DOHH2 (cell line): ENCODE data around the gene APOA1.

Source experiments
- H3F3A ChIP-seq: fragments of 200-600 bp; sonication (generic), shearing (Covaris generic); 2 replicates; pipeline ENCODE4 v1.6.0; 2016; ENCODE audit warnings: antibody characterized with exemption, mild to moderate bottlenecking; ENCODE audit not compliant: control insufficient read depth, insufficient read depth
- H3K27ac ChIP-seq: fragments of 200-600 bp; sonication (generic); 2 replicates; pipeline ENCODE4 v1.5.1; 2014; ENCODE audit warnings: low read depth, mild to moderate bottlenecking, low read length, moderate library complexity
- H3K27me3 ChIP-seq: fragments of 200-600 bp; sonication (generic); 2 replicates; pipeline ENCODE4 v1.6.1; 2014; ENCODE audit warnings: mild to moderate bottlenecking, low read length, mixed read lengths; ENCODE audit not compliant: control insufficient read depth
- H3K36me3 ChIP-seq: fragments of 200-600 bp; sonication (generic); 2 replicates; pipeline ENCODE4 v1.6.1; 2014; ENCODE audit warnings: mild to moderate bottlenecking, low read length, moderate library complexity, mixed read lengths; ENCODE audit not compliant: control insufficient read depth
- H3K4me1 ChIP-seq: fragments of 200-600 bp; sonication (generic); 2 replicates; pipeline ENCODE4 v1.6.1; 2014; ENCODE audit warnings: mild to moderate bottlenecking, low read length, mixed read lengths; ENCODE audit not compliant: control insufficient read depth
- H3K4me2 ChIP-seq: fragments of 200-600 bp; sonication (generic); 2 replicates; pipeline ENCODE4 v1.6.0; 2014; ENCODE audit warnings: mild to moderate bottlenecking, low read length, moderate library complexity
- H3K4me3 ChIP-seq: fragments of 200-600 bp; sonication (generic); 2 replicates; pipeline ENCODE4 v1.5.1; 2014; ENCODE audit warnings: mild to moderate bottlenecking, low read length, mixed read lengths
- H3K79me2 ChIP-seq: fragments of 200-600 bp; sonication (generic); 2 replicates; pipeline ENCODE4 v1.6.1; 2014; ENCODE audit warnings: mild to moderate bottlenecking, low read length, mixed read lengths; ENCODE audit not compliant: control insufficient read depth
- H3K9me2 ChIP-seq: fragments of 200-600 bp; sonication (generic); replicated peaks from 2 replicates; pipeline ENCODE4 v1.6.1; 2014; ENCODE audit warnings: mild to moderate bottlenecking, low read length, mixed read lengths; ENCODE audit not compliant: control insufficient read depth
- H3K9me3 ChIP-seq: fragments of 200-600 bp; sonication (generic); 2 replicates; pipeline ENCODE4 v1.6.1; 2014; ENCODE audit warnings: antibody characterized with exemption, low read length, mixed read lengths; ENCODE audit not compliant: control insufficient read depth, insufficient read depth
- H4K20me1 ChIP-seq: fragments of 200-600 bp; sonication (generic); 2 replicates; pipeline ENCODE4 v1.6.0; 2014; ENCODE audit warnings: low read depth, mild to moderate bottlenecking, antibody characterized with exemption, low read length, moderate library complexity; ENCODE audit not compliant: control insufficient read depth, insufficient read depth
- CTCF ChIP-seq: fragments of 200-600 bp; sonication (generic); IDR thresholded peaks from one replicate; pipeline ENCODE4 v1.5.1; 2014; ENCODE audit warnings: antibody characterized with exemption, mild to moderate bottlenecking, low read depth, low read length; ENCODE audit not compliant: poor library complexity, severe bottlenecking
- EZH2phosphoT487 ChIP-seq: fragments of 200-600 bp; sonication (generic); IDR thresholded peaks from 2 replicates; pipeline ENCODE4 v1.6.1; 2017; ENCODE audit warnings: borderline replicate concordance, mild to moderate bottlenecking, antibody characterized with exemption, low read length, moderate library complexity, mixed read lengths

APOA1 gene

GRCh38 chr11:116847612-116848011 is 10.2 kb upstream of the APOA1 start:
- no peaks in the 10 kb centered on the region for H3K79me2 ChIP-seq
- no peak overlapping the region for H3K4me3 ChIP-seq
- no peaks in the 10 kb centered on the region for H3K4me1 ChIP-seq
- no peaks in the 10 kb centered on the region for H3F3A ChIP-seq
- H4K20me1 ChIP-seq: no peaks in the 10 kb centered on the region
- no peak overlapping the region for H3K4me2 ChIP-seq
- no peaks in the 10 kb centered on the region for H3K9me3 ChIP-seq
- H3K36me3 ChIP-seq: peaks cover 37% of the 10 kb centered on the region
- no peak for TF ChIP-seq CTCF
- TF ChIP-seq EZH2phosphoT487: no peak
- no peaks in the 10 kb centered on the region for H3K27me3 ChIP-seq
- no peak overlapping the region for H3K27ac ChIP-seq
- H3K9me2 ChIP-seq: no peaks in the 10 kb centered on the region

- Histone ChIP-seq H3K4me2 (no peak overlapping the region), H3K9me2 (no peaks in the 10 kb centered on the region), H3F3A (no peaks in the 10 kb centered on the region), H3K79me2 (no peaks in the 10 kb centered on the region), H4K20me1 (no peaks in the 10 kb centered on the region), H3K36me3 (peaks cover 35% of the 10 kb centered on the region), H3K4me1 (no peaks in the 10 kb centered on the region), H3K27ac (no peak overlapping the region), H3K9me3 (no peaks in the 10 kb centered on the region), H3K4me3 (no peak overlapping the region), H3K27me3 (no peaks in the 10 kb centered on the region)
- TF ChIP-seq CTCF (no peak), EZH2phosphoT487 (no peak)
These were observed 7.3 kb upstream of the APOA1 start for GRCh38 chr11:116844722-116845121.

DNA sequence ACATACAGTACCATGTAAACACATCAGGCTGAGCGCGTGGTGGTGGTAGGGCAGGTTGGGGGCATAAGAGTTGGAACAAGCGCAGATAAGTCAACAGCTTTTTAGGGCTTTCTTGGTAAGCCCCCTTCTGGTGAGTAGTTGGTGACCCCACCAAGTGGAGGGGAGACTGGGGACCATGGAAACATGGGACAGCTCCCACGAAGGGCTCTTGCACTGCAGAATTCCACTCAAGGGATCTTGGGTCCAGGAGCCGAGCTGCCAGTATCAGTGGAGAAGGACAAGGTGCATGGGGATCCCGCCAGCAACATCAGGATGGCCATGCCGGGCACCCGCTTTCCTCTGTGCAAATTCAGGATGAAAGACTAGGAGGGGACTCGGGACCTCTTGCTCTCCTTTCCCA is 6.2 kb upstream of the APOA1 start:
- H3K4me3 ChIP-seq: no peak overlapping the region
- H3K27me3 ChIP-seq: no peaks in the 10 kb centered on the region
- peaks cover 29% of the 10 kb centered on the region for H3K36me3 ChIP-seq
- H4K20me1 ChIP-seq: no peaks in the 10 kb centered on the region
- no peaks in the 10 kb centered on the region for H3K9me2 ChIP-seq
- TF ChIP-seq EZH2phosphoT487 (no peak), CTCF (no peak)
- H3K4me2 ChIP-seq: no peak overlapping the region
- no peaks in the 10 kb centered on the region for H3K9me3 ChIP-seq
- H3F3A ChIP-seq: no peaks in the 10 kb centered on the region
- H3K79me2 ChIP-seq: no peaks in the 10 kb centered on the region
- H3K27ac ChIP-seq: no peak overlapping the region
- H3K4me1 ChIP-seq: no peaks in the 10 kb centered on the region

DNA sequence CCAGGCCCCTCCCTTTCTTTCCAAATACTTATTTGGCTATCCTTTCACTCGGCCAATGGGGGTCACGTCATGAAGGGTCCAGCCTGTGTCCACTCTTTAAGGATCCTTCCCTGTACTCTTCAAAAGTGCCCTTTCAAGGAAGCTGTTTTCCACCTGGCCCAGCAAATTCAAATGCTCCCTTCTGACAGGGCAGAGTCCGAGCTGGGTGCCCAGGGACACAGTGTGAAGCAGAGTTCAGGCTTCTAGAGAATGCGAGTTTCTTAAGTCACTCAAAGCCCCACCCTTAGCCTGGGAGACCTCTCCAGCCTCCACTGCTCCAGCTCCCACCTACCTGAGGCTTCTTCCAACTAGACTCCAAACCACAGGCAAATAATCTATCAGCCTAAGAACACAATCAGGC is 5.5 kb upstream of the APOA1 start:
- Histone ChIP-seq H3K9me2 (no peaks in the 10 kb centered on the region), H3K27ac (no peak overlapping the region), H3K79me2 (no peaks in the 10 kb centered on the region), H3F3A (no peaks in the 10 kb centered on the region), H3K27me3 (no peaks in the 10 kb centered on the region), H3K36me3 (peaks cover 25% of the 10 kb centered on the region), H4K20me1 (no peaks in the 10 kb centered on the region), H3K9me3 (no peaks in the 10 kb centered on the region), H3K4me1 (no peaks in the 10 kb centered on the region), H3K4me2 (no peak overlapping the region), H3K4me3 (no peak overlapping the region)
- no peak for TF ChIP-seq CTCF
- no peak for TF ChIP-seq EZH2phosphoT487
